Endodermal cell (in vitro differentiated cells): ENCODE measurements around the gene FAM174B. TPM values are rescaled to one million over a fixed set of nuclear protein-coding genes. Genes with fewer than 3 reads are reported as not detected.

Experiments
- DNase-seq: peaks from one replicate; pipeline ENCODE4 v3.0.0-alpha.2; 2017
- H3K27ac ChIP-seq: 2 replicates; pipeline ENCODE4 v1.5.1; 2013; ENCODE audit warnings: mild to moderate bottlenecking, low read depth, low read length, moderate library complexity
- H3K27me3 ChIP-seq: 2 replicates; pipeline ENCODE4 v1.6.1; 2013; ENCODE audit warnings: mild to moderate bottlenecking, low read length, moderate library complexity; ENCODE audit not compliant: insufficient read depth, control insufficient read depth, poor library complexity, severe bottlenecking
- H3K36me3 ChIP-seq: 2 replicates; pipeline ENCODE4 v1.7.0; 2013; ENCODE audit warnings: mild to moderate bottlenecking, low read length, moderate library complexity; ENCODE audit not compliant: control insufficient read depth, insufficient read depth
- H3K4me1 ChIP-seq: one replicate; pipeline ENCODE4 v1.7.0; 2013; ENCODE audit warnings: low read length; ENCODE audit not compliant: control insufficient read depth, insufficient read depth
- H3K4me3 ChIP-seq: 2 replicates; pipeline ENCODE4 v1.5.1; 2013; ENCODE audit warnings: mild to moderate bottlenecking, low read length, moderate library complexity
- H3K9ac ChIP-seq: 2 replicates; pipeline ENCODE4 v1.6.1; 2013; ENCODE audit warnings: mild to moderate bottlenecking, low read length, moderate library complexity; ENCODE audit not compliant: poor library complexity, severe bottlenecking; ENCODE audit errors: extremely low read depth
- H3K9me3 ChIP-seq: 2 replicates; pipeline ENCODE4 v1.6.1; 2013; ENCODE audit warnings: mild to moderate bottlenecking, low read length, moderate library complexity; ENCODE audit not compliant: control insufficient read depth
- H3K27ac Mint-ChIP-seq: 2 replicates; pipeline ENCODE4 v1.8.0; 2020; ENCODE audit warnings: mixed read lengths
- H3K27me3 Mint-ChIP-seq: 2 replicates; pipeline ENCODE4 v1.8.0; 2021; ENCODE audit warnings: mild to moderate bottlenecking, mixed read lengths; ENCODE audit not compliant: insufficient read depth
- H3K36me3 Mint-ChIP-seq: 2 replicates; pipeline ENCODE4 v1.8.0; 2020; ENCODE audit warnings: low read depth, mixed read lengths
- H3K4me1 Mint-ChIP-seq: 2 replicates; pipeline ENCODE4 v1.8.0; 2020; ENCODE audit warnings: mixed read lengths
- H3K4me3 Mint-ChIP-seq: 2 replicates; pipeline ENCODE4 v1.8.0; 2020; ENCODE audit warnings: mild to moderate bottlenecking, moderate library complexity, mixed read lengths
- H3K9me3 Mint-ChIP-seq: 2 replicates; pipeline ENCODE4 v1.8.0; 2020; ENCODE audit warnings: mild to moderate bottlenecking, mixed read lengths
- WGBS, 2 experiments: methylation state at CpG; one replicate each; pipeline versions ENCODE4 v1.1.5 to v1.1.7; 2013; ENCODE audit warnings: missing lambda C conversion rate in 2 of 2, mixed read lengths in 1 of 2; ENCODE audit not compliant: insufficient coverage in 1 of 2, insufficient read length in 1 of 2; 5-methylcytosine and 5-hydroxymethylcytosine counted together
- total RNA-seq, 2 donors: library from RNA; stranded (reverse); fragmentation: NEBNext Ultra II Directional in 1 of 2; extraction: Animal tissue kit (Norgen Biotek cat#: 25700) in 1 of 2; gene quantifications; 2 replicates in 1 of 2; 3 replicates in 1 of 2; pipeline ENCODE4 v1.2.1, GENCODE V29; 2021
- TF ChIP-seq, protein P1 (sequence below): fragments of 200-600 bp; sonication (generic); conservative IDR thresholded peaks from 2 replicates; pipeline ENCODE4 v1.5.0; 2021; ENCODE audit warnings: antibody characterized with exemption, mild to moderate bottlenecking

The FAM174B gene
- total RNA-seq, 2 donors from 2014 or later: 66.0 to 105 TPM

DNA sequence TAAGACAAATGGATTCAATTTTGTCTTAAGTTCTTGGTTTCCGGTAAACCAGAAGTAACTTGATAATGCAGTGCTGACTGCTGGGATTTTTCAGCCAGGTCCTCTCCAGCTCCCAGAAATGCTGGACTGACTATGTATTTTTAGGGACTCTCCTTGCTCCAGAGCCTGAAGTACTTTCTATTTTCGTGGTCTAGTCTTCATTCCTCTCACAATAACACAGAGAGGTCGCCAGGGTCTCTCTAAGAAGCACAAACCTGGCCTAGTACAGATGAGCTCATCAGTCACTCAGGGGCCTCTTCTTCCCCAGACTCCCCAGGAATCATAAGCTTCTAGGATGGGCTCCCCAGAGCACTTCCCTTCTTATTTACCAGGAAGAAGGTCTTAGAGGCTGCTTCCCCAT, 85.8 kb downstream of the FAM174B start:
- H3K27me3 ChIP-seq: no peaks in the 10 kb centered on the region
- TF ChIP-seq, protein P1, sequence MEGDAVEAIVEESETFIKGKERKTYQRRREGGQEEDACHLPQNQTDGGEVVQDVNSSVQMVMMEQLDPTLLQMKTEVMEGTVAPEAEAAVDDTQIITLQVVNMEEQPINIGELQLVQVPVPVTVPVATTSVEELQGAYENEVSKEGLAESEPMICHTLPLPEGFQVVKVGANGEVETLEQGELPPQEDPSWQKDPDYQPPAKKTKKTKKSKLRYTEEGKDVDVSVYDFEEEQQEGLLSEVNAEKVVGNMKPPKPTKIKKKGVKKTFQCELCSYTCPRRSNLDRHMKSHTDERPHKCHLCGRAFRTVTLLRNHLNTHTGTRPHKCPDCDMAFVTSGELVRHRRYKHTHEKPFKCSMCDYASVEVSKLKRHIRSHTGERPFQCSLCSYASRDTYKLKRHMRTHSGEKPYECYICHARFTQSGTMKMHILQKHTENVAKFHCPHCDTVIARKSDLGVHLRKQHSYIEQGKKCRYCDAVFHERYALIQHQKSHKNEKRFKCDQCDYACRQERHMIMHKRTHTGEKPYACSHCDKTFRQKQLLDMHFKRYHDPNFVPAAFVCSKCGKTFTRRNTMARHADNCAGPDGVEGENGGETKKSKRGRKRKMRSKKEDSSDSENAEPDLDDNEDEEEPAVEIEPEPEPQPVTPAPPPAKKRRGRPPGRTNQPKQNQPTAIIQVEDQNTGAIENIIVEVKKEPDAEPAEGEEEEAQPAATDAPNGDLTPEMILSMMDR: no peak

More for the DNA sequence above, 85.8 kb downstream of the FAM174B start:
- no peak overlapping the region for H3K4me3 Mint-ChIP-seq
- peaks cover 6% of the 10 kb centered on the region for H3K9me3 Mint-ChIP-seq
- H3K4me1 ChIP-seq: no peaks in the 10 kb centered on the region
- no peak overlapping the region for H3K27ac ChIP-seq
- no peak overlapping the region for H3K4me3 ChIP-seq
- no peaks in the 10 kb centered on the region for H3K36me3 Mint-ChIP-seq
- no peak for DNase-seq
- H3K9ac ChIP-seq: no peak overlapping the region
- no peak overlapping the region for H3K27ac Mint-ChIP-seq
- H3K4me1 Mint-ChIP-seq: no peaks in the 10 kb centered on the region
- 78 to 100% methylated on average over 1 to 3 of the region's 3 CpGs for WGBS, 2 experiments
- no peaks in the 10 kb centered on the region for H3K9me3 ChIP-seq
- H3K36me3 ChIP-seq: no peaks in the 10 kb centered on the region
- H3K27me3 Mint-ChIP-seq: peaks cover 30% of the 10 kb centered on the region

Other genes starting within 250 kb of the FAM174B start
- gene CHD2, start 244.5 kb upstream of the FAM174B start, total RNA-seq: 100 to 1,000 TPM; 116 to 127 TPM